HG02623 (cell line): ENCODE measurements around the gene PARN.
"Not testable (repeated sequence)": the region's sequence is repeated elsewhere in the genome, so short reads cannot be mapped to it uniquely, and the experiment has no call there.

Source experiments
- ATAC-seq: cut with Tn5 transposase; IDR thresholded peaks from one replicate; pipeline ENCODE4 v1.9.1; 2021; ENCODE audit warnings: moderate library complexity; ENCODE audit not compliant: unreplicated experiment

The PARN gene

GRCh38 chr16:14632693-14633569, 2.9 kb upstream of the PARN start, which contains the start of gene BFAR:
Gene BFAR, plus strand, starts transcription at chr16:14632951. Its CDS starts 11,396 bp downstream, at chr16:14644347.
- ATAC-seq = peak; percentile 80

DNA sequence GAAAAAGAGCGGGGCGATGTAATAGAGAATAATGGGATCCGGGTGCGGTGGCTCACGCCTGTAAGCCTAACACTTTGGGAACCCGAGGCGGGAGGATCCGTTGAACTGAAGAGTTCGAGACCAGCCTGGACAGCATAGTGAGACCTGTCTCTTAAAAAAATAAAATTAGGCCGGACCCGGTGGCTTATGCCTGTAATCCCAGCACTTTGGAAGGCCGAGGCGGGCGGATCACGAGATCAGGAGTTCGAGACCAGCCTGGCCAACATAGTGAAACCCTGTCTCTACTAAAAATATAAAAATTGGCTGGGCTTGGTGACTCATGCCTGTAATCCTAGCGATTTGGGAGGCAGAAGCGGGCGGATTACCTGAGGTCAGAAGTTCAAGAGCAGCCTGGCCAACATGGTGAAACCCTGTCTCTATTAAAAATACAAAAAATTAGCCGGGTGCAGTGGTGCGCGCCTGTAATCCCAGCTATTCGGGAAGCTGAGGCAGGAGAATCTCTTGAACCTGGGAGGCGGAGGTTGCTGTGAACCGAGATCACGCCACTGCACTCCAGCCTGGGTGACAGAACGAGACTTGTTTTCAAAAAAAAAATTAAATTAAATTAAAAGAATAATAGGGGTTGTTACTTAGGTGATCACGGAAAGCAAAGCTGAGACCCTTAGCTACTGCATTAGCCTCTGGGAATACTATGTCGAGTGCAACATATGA, 715 bp upstream of the PARN start:
- ATAC-seq = not testable (repeated sequence)

DNA sequence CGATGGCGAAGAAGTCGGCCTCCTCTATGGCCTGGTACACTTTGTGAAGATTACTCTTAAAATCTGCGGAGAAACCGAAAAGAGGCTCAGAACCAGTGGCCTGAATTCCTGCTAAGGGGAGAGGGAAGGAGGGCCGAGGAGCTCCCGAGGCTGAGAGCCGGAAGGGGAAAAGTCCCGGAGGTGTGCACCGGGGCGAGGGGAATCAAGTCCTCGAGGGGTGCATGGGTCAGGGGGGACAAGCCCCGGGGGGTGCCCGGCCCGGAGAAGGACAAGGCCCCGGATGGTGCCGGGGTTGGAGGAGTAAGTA, 495 bp downstream of the PARN start:
- no peak for ATAC-seq

- ATAC-seq = no peak
These were observed 1.1 kb downstream of the PARN start for GRCh38 chr16:14628806-14629611.

DNA sequence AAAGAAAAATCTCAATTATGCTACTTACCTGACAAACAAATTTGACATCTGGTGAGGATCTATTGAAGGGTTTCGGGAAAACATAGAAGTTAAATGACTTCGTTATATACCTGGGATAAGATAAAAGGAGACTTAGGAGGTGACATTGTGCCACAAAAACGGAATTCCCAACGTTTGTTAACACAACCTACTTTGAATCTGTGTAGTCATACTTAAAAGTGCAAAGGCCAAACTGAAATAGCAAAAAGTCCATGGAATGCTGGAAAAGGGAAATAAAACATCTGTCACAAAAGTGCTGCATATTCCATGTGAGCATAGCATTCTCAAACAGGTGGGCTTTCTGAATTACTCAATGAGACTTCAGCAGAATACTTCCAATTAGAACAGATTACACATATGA, 3.0 kb downstream of the PARN start:
- no peak for ATAC-seq

GRCh38 chr16:14618566-14618965, 11.5 kb downstream of the PARN start:
- ATAC-seq = no peak

GRCh38 chr16:14616280-14616679, 13.8 kb downstream of the PARN start:
- ATAC-seq = no peak

DNA sequence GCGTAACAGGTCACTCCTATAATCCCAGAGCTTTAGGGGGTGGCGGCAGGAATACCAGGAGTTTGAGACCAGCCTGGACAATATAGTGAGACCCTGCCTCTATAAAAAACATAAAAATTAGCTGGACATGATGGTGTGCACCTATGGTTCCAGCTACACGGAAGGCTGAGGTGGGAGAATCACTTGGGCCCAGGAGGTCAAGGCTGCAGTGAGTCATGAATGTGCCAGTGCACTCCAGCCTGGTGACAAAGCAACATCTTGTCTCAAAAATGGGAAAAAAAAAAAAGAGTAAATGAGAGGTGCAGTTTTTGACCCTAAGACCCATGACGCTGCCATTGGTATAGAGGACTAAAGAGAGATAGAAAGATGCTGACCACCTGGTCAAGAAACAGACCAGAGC, 16.1 kb downstream of the PARN start:
- ATAC-seq = no peak

GRCh38 chr16:14611660-14612059, 18.4 kb downstream of the PARN start:
- no peak for ATAC-seq

DNA sequence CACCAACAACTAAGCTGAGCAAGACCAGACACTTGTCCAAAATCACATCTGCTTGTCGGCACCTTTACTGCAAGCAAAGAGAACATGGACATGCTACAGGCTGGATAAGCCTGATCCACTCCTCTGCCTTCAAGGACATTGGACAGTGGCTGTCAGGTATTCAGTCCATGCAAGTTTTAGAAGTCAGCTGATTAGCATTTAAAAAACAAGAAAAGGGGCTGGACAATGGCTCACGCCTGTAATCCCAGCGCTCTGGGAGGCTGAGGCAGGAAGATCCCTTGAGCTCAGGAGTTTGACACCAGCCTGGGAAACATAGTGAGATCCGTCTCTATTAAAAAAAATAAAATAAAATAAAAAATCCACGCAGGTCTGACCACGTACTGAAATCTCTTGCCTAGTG, 20.3 kb downstream of the PARN start:
- ATAC-seq = no peak

- no peak for ATAC-seq
These were observed 21.5 kb downstream of the PARN start for GRCh38 chr16:14608604-14609003.

DNA sequence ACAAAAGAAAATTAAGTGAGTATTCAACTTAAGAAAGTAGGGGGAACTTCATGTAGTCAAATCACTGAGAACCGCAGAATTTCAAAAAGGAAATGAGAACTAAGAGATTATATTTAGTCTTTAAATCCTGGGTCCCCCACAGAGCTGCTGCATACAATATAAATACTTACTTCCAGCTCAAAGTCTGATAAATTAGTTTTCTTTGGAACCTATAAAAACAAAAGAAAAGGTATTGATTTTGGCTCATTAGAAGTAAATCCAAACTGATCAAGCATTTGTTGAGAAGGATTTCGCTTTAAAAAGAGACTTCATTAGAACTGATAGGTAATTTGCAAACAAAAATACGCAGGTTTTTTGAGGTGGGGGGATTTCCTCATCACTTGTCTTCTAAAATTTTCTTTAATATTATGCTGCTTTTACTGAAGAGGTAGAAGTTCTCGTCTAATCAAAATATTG, 21.9 kb downstream of the PARN start:
- no peak for ATAC-seq

- no peak for ATAC-seq
These were observed 24.0 kb downstream of the PARN start for GRCh38 chr16:14606102-14606501.

GRCh38 chr16:14602443-14602963, 27.6 kb downstream of the PARN start:
- no peak for ATAC-seq

DNA sequence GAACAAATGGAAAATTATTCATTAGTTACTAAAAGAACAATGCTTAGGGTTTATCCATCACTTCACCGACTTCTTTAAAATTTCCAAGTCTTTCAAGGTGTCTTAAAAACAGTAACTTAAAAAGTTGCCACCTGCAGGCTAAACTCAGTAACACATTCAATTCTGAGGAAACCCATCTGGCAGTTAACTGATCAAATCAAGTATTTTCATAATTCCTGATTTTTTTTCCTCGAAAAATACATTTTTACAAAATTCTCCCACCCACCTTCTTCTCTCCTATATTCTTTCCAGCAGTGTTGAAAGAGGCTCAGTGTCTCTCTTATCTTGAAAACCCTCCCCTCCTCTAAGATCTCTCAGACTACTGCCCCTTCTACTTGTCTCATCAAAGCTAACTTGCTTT, 29.9 kb downstream of the PARN start:
- ATAC-seq = no peak

GRCh38 chr16:14586637-14587305, 43.3 kb downstream of the PARN start:
- no peak for ATAC-seq

DNA sequence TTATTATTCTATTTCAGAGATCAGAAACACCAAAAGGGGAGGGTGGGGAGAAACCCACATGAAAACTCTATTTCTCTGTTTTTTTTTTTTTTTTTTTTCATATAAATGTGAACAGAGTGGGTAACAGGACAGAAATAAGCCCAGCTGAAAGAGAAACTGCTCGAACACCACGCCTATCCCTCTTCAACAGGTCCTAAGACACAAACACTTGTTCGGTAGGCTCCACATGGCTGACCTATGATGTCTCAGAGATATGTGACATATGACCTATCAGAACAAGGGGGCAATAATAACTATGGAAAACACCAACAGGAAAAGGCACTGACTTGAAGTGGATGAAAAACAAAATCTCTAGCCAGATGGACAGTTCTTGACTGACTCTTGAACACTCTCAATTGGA, 44.8 kb downstream of the PARN start:
- ATAC-seq = no peak

GRCh38 chr16:14580926-14581325, 49.1 kb downstream of the PARN start:
- ATAC-seq = not testable (repeated sequence)

DNA sequence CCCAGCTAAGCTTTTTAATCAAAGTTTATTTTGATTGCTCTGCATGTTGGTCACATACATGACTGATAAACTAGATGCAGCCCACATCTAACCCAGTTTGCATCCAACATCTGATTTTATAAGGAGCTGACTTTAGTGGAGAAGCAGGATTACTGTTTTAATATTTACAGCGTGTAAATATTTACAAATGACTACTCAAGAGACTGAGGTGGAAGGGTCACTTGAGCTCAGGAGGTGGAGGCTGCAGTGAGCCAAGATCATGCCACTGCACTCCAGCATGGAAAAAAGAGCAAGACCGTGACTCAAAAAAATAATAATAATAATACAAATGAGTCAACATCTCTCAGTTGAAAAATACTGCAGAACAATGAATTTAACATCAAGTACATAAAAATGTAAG, 50.8 kb downstream of the PARN start:
- ATAC-seq = no peak

DNA sequence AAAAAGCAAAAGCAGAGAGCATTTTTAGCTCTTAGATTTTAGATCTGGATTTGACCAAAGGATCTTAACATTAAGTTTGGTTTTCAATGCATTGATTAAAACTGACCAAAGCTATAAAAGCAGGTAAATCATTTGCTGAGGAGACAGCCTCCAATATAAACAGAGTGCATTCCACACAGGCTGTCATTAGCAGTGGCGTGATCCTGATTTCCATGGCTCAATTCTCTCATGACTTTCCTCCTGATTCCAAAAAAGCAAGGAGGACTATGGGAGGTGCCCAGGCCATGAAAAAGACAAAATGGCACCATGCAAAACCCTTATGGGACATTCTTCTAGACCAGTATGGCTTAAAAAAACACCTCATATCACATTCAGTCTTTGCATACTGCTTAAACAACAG, 53.5 kb downstream of the PARN start:
- no peak for ATAC-seq

DNA sequence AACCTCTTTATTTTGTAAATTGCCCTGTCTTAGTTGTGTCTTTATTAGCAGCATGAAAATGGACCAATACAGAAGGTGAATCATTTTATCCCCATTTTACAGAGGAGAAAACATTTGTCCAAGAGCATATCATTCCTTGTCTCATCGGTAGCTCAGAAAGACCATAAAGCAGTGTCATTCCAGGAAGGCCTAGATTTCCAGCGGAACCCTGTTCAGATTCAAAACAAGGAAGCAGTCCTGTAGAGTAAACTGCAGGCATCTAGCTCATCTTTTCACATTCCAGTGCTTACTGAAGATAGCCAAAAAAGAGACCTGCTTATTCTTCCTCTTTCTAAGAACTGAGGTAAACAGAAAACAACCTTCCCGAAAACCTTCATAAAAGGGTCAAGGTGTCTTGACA, 54.0 kb downstream of the PARN start:
- no peak for ATAC-seq
